Neutrophil (primary cell): ENCODE measurements around the gene FGD4.

Source experiments
- H3K27ac ChIP-seq: fragments of 200-600 bp; sonication (generic); 2 replicates; pipeline ENCODE4 v1.5.1; 2016; ENCODE audit warnings: mild to moderate bottlenecking, moderate library complexity
- H3K27me3 ChIP-seq: fragments of 200-600 bp; sonication (generic); 2 replicates; pipeline ENCODE4 v1.6.0; 2016; ENCODE audit warnings: mild to moderate bottlenecking
- H3K36me3 ChIP-seq: fragments of 200-600 bp; sonication (generic); 2 replicates; pipeline ENCODE4 v1.5.1; 2017
- H3K4me1 ChIP-seq, 2 experiments: fragments of 200-600 bp in 1 of 2; sonication (generic) in 1 of 2; 1 replicate in 1 of 2; 2 replicates in 1 of 2; pipeline versions ENCODE4 v1.5.1 to v1.6.1; 2013 to 2016; ENCODE audit warnings: low read depth in 1 of 2, low read length in 1 of 2, mild to moderate bottlenecking in 1 of 2, moderate library complexity in 1 of 2; ENCODE audit not compliant: control insufficient read depth in 1 of 2, insufficient read depth in 1 of 2
- H3K4me3 ChIP-seq, 2 experiments: fragments of 200-600 bp in 1 of 2; sonication (generic) in 1 of 2; 1 replicate in 1 of 2; 2 replicates in 1 of 2; pipeline ENCODE4 v1.5.1; 2013 to 2016; ENCODE audit warnings: low read depth in 1 of 2, low read length in 1 of 2, mild to moderate bottlenecking in 1 of 2, moderate library complexity in 1 of 2
- H3K9me3 ChIP-seq: fragments of 200-600 bp; sonication (generic); 2 replicates; pipeline ENCODE4 v1.5.1; 2016
- TF ChIP-seq, protein P1 (sequence below): fragments of 200-600 bp; sonication (generic); IDR thresholded peaks from 2 replicates; pipeline ENCODE4 v1.5.1; 2016; ENCODE audit warnings: antibody characterized with exemption

The FGD4 gene

DNA sequence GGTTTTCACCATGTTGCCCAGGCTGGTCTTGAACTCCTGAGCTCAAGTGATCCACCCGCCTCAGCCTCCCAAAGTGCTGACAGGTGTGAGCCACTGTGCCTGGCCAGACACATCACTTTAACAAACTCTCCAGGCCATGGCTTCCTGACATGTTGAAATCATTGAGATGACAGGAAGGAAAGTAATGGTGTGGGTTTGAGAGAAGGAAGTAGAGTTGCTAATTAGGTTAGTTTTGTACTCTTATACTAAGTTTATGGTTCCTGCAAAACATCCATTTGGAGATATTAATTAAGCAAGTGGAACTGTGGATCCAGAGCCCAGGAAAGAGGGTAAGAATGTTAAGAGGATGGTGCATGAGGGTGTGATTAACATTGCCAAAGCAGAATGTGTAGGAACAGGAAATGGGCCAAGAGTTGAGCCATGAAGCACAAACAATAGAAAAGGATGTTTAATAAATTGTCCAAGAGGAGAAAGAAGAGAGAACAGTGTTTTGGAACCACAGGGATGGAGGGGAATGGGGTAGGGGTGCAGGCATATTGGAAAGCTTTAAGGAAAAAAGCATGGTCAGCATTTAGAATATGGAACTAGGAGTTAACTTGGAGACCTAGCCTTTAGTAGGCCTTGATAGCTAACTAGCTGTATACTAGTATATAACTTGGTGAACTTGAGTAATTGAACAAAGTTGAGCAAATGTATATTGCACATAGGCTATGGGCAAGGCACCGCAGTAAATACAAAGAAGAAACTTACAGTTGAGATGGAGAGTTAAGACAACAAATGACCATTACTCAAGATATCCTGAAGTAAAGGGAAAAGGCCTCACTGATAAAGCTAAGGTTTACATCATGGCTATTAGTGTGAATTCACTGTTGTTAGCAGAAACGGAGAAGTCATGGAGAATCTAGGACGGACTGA is 188.5 kb downstream of the FGD4 start:
- H3K4me1 ChIP-seq = peaks cover 74 to 88% of the 10 kb centered on the region in 2 experiments
- H3K27ac ChIP-seq = peak overlapping the region; percentile 87
- peaks cover 7% of the 10 kb centered on the region for H3K36me3 ChIP-seq
- TF ChIP-seq, protein P1, sequence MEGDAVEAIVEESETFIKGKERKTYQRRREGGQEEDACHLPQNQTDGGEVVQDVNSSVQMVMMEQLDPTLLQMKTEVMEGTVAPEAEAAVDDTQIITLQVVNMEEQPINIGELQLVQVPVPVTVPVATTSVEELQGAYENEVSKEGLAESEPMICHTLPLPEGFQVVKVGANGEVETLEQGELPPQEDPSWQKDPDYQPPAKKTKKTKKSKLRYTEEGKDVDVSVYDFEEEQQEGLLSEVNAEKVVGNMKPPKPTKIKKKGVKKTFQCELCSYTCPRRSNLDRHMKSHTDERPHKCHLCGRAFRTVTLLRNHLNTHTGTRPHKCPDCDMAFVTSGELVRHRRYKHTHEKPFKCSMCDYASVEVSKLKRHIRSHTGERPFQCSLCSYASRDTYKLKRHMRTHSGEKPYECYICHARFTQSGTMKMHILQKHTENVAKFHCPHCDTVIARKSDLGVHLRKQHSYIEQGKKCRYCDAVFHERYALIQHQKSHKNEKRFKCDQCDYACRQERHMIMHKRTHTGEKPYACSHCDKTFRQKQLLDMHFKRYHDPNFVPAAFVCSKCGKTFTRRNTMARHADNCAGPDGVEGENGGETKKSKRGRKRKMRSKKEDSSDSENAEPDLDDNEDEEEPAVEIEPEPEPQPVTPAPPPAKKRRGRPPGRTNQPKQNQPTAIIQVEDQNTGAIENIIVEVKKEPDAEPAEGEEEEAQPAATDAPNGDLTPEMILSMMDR = no peak
- no peaks in the 10 kb centered on the region for H3K27me3 ChIP-seq
- peak overlapping the region; percentile 23 to 35 for H3K4me3 ChIP-seq
- H3K9me3 ChIP-seq = no peaks in the 10 kb centered on the region

DNA sequence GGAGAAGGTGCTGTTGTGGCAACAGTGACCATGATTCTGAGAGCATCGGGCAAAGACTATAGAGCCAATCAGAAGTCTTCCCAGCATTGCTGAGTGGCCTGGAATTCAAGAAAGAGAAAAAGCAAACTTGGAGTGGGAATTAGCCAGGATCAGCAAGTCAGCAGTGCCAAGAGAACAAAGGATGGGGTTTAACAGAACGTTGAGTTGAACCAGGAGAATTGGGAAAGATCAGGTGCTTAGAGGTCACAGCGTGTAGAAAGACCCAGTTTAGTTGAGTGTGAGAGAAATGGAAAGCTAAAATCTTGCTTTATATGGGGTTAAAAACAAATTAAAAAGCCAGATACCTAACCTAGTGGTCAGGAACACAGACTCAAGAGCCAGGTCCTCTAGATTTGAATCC is 189.2 kb downstream of the FGD4 start:
- Histone ChIP-seq H3K4me3 (peak overlapping the region; percentile 23 to 35), H3K27me3 (no peaks in the 10 kb centered on the region), H3K36me3 (no peaks in the 10 kb centered on the region), H3K4me1 (peaks cover 74 to 88% of the 10 kb centered on the region in 2 experiments), H3K9me3 (no peaks in the 10 kb centered on the region), H3K27ac (peak overlapping the region; percentile 87)
- TF ChIP-seq, protein P1 = no peak

DNA sequence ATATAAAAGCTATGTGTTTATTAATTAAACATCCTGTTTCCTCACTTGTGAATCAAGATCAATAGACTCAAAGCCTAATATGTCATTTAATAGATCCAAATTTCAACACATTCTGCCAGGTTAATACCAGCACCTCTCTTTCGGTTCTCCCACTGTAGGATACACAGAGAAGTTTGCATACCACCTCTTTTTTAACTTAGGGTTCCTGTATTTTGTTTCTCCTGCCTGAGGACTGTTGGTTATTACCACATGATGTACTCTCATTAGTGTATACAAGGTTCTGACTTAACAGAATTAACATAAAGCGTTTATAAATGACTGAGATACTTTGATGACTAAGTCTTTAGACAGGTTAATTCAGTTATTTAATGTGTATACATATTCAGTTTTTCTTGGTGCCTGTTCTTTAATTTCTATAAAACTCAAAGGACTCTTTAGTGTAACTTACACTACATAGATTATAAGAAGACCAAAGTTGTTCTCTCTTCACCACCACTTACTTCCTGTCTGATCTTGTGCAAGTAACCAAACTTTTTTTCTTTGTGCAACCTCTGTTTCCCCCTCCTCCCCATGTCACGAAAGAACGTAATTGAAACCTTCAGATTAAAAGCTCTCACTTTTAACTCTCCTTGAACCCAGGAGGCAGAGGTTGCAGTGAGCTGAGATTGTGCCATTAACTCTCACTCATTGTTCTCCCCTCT is 190.0 kb downstream of the FGD4 start:
- Histone ChIP-seq H3K27me3 (no peaks in the 10 kb centered on the region), H3K27ac (peak overlapping the region; percentile 87), H3K4me1 (peaks cover 74 to 88% of the 10 kb centered on the region in 2 experiments), H3K9me3 (no peaks in the 10 kb centered on the region), H3K4me3 (peak overlapping the region; percentile 23 to 35), H3K36me3 (no peaks in the 10 kb centered on the region)
- TF ChIP-seq, protein P1 = no peak

DNA sequence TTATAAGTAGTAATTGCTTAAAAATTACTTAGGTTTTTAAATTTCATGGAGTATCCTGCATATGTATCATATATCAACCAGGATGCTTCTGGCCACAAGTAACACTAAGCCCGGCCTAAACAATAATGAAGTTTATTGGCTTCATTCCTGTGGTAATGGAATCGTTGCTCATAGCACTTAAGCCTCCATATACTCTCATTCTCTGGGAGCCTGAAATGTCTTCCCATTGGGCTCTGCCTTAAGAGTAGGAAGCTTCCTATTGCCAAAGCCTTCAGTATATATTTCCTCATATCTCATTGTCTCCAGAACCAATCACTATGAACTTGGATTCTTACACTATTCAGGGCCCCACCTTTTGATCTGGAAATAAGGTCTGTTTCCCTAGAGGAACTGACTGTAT is 195.9 kb downstream of the FGD4 start:
- Histone ChIP-seq H3K9me3 (no peaks in the 10 kb centered on the region), H3K4me1 (peaks cover 34 to 49% of the 10 kb centered on the region in 2 experiments), H3K27ac (peak overlapping the region; percentile 51), H3K27me3 (no peaks in the 10 kb centered on the region), H3K36me3 (peaks cover 14% of the 10 kb centered on the region), H3K4me3 (no peak overlapping the region)
- TF ChIP-seq, protein P1 = no peak

DNA sequence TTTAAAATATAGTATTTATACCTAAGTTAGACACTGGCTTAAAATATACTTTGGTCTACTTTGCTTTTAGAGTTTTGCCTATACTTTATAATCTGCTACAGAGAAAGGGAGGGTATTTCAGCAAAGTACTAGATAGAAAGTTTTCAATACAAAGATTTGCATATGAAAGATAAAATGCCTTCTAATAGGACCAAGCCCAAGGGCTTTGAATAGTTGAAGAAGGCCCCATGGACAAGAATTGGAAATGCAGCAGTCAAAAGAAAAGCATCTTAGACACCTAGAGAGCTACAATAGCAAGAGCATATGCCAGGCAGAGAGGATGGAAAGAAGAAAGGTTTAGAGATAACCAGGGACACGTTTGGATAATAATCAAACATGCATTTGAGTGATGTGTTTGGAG is 196.7 kb downstream of the FGD4 start:
- Histone ChIP-seq H3K27ac (peak overlapping the region; percentile 51), H3K27me3 (no peaks in the 10 kb centered on the region), H3K4me1 (peaks cover 34 to 49% of the 10 kb centered on the region in 2 experiments), H3K36me3 (peaks cover 17% of the 10 kb centered on the region), H3K4me3 (no peak overlapping the region), H3K9me3 (no peaks in the 10 kb centered on the region)
- TF ChIP-seq, protein P1 = no peak
